Liver (tissue), 3 donors: ENCODE measurements around the gene SAMD14.

Source experiments
- EGR1 ChIP-seq, 2 donors: IDR thresholded peaks; 2 replicates each; pipeline ENCODE4 v1.6.1; 2016 to 2018; ENCODE audit warnings: antibody characterized with exemption in 2 of 2, low read depth in 2 of 2
- TF ChIP-seq, protein P1 (sequence below): fragments of 150-350 bp; IDR thresholded peaks from 2 replicates; pipeline ENCODE4 v1.5.1; 2017; ENCODE audit warnings: improper control_type of control experiment, low read depth, low read length; ENCODE audit not compliant: missing input control
- donor health status: healthy.
- donor health status: healthy.

DNA sequence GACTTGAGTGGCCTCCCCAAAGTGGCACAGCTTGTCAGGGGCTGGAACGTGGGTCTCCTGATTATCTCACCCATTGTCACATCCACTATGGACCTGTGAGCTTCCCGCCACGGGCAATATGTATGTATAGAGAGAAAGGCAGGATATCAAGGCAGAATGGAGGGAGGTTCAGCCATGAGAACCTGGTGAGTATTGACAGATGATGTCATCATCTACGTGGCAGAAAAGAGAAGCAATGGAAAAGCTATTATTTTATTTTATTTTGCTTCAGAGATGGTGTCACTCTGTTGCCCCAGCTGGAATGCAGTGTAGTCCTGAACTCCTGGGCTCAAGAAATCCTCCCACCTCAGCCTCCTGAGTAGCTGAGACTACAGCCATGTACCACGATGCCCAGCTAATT is 48.2 kb downstream of the SAMD14 start:
- TF ChIP-seq, protein P1, sequence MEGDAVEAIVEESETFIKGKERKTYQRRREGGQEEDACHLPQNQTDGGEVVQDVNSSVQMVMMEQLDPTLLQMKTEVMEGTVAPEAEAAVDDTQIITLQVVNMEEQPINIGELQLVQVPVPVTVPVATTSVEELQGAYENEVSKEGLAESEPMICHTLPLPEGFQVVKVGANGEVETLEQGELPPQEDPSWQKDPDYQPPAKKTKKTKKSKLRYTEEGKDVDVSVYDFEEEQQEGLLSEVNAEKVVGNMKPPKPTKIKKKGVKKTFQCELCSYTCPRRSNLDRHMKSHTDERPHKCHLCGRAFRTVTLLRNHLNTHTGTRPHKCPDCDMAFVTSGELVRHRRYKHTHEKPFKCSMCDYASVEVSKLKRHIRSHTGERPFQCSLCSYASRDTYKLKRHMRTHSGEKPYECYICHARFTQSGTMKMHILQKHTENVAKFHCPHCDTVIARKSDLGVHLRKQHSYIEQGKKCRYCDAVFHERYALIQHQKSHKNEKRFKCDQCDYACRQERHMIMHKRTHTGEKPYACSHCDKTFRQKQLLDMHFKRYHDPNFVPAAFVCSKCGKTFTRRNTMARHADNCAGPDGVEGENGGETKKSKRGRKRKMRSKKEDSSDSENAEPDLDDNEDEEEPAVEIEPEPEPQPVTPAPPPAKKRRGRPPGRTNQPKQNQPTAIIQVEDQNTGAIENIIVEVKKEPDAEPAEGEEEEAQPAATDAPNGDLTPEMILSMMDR: no peak
- no peak for TF ChIP-seq EGR1 (IDR thresholded peaks at IDR 0.05; ENCODE audit: low read depth in 2 of 2)
